COLO668 (cell line): ENCODE results near the gene DDX39A.
"Not testable (repeated sequence)": the region's sequence is repeated elsewhere in the genome, so short reads cannot be mapped to it uniquely, and the experiment has no call there.

Source experiments
- DNase-seq: peaks from one replicate; lab custom pipeline; 2025; ENCODE audit not compliant: unreplicated experiment; lab: John Stamatoyannopoulos, UW

Gene DDX39A

DNA sequence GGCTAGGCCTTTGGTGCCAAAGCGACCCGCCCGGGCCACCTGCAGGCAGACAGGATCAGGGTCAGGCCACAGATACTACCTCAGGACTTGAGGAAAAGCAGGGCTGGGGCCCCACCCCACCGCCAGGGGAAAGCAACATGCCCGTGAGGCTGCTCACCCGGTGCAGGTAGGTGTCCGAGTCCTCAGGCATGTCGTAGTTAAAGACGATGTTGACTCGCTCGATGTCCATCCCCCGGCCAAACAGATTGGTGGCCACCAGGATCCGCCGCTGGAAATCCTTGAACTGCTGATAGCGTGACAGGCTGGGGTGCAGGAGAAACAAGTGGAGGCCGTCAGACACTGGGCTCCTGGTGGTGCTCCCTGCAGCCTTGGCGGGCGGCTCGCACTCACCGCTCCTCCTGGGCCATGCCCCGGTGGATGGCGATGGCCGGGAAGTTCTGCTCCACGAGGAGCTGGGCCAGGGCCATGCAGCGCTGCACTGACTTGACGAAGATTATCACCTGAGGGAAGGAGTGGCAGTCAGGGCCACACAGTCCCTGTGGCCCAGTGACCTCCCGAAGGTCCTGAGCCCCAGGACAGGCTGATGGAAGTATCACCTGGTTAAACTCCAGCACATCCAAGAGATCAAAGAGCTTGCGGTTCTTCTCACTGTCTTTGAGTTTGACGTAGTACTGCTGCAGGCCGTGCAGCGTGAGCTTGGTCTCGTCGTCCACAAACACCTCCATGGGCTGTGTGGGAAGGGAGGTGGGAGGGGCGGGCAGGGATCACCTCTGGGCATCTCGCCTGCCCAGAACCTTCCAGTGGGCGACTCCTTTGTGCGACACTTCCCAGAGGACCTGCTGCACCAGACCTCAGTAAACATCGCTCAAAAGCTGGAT lies 9.8 kb downstream of the DDX39A start:
- no peak for DNase-seq

DNA sequence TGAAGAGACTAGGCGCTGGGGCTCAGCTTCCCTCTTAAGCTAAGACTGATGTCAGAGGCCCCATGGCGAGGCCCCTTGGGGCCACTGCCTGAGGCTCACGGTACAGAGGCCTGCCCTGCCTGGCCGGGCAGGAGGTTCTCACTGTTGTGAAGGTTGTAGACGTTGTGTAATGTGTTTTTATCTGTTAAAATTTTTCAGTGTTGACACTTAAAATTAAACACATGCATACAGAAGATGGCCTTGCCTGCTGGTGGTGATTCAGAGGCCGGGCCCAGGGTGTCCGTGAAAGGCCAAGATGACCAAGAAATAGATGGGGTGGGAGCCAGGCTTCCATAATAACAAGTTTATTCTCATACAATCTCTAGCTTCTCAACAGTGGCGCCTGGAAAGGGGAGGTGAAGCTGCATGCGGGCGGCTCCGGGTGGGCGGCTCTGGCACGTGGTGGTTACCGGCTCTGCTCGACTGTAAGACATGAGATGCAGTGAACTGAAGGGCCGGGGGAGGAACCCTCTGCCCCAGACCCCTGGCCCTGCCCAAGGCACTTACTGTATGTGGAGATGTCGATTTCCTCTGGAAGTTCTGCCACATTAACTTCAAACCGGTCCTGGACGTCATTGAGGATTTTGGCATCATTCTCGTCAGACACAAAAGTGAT lies 10.5 kb downstream of the DDX39A start:
- DNase-seq, result no peak

GRCh38 chr19:14407605-14408484 lies 11.3 kb downstream of the DDX39A start:
- DNase-seq, result no peak

DNA sequence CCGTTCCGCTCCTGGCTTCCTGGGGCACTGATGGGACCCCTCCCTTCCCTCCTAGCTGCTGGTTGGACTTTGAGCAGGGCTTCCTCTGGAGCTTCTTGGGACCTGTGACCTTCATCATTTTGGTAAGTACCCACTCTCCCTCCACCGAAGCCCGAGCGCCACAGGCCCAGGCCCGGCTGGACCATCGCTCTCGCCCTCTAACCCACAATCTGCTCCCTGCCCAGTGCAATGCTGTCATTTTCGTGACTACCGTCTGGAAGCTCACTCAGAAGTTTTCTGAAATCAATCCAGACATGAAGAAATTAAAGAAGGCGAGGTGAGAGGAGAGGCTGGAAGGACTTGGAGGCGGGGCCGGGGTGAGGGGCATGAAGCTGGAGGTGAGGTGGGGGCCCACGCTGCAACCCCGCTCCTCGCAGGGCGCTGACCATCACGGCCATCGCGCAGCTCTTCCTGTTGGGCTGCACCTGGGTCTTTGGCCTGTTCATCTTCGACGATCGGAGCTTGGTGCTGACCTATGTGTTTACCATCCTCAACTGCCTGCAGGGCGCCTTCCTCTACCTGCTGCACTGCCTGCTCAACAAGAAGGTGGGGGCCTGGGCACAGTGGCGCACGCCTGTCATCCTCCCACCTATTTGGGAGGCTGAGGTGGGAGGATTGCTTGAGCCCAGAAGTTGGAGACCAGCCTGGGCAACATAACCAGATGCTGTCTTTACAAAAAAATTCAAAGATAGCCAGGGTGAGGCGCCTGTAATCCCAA lies 12.3 kb downstream of the DDX39A start:
- no peak for DNase-seq

- DNase-seq, result peak; percentile 74
Measured at GRCh38 chr19:14405758-14406644, 13.1 kb downstream of the DDX39A start.

- DNase-seq, result no peak
Measured at GRCh38 chr19:14405380-14405757, 13.8 kb downstream of the DDX39A start.

GRCh38 chr19:14404312-14404711 lies 14.8 kb downstream of the DDX39A start:
- DNase-seq, result peak; percentile 59

GRCh38 chr19:14403145-14403930 lies 15.8 kb downstream of the DDX39A start:
- DNase-seq, result not testable (repeated sequence)

DNA sequence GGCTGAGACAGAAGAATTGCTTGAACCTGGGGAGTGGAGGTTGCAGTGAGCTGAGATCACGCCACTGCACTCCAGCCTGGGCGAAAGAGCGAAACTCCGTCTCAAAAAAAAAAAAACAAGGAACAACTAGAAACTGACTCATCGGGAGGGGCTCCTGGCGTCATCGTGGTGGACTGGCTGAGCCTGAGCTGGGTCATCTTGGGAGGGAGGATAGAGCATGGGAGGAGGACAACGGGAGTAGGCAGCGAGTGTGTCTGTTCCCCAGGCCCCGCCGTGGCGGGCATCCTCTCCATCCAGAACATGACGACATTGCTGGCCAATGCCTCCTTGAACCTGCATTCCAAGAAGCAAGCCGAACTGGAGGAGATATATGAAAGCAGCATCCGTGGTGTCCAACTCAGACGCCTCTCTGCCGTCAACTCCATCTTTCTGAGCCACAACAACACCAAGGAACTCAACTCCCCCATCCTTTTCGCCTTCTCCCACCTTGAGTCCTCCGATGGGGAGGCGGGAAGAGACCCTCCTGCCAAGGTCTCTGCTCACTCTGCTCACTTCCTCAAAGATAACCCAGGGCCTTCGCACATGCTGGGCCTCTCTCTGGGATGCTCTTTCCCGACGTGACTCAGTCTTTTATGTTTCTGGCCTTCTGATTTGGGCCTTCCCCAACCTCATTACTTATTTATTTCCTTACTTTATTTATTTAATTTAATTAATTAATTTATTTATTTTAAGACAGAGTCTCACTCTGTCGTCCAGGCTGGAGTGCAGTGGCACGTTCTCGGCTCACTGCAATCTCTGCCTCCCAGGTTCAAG lies 16.6 kb downstream of the DDX39A start:
- DNase-seq, result no peak

- no peak for DNase-seq
Measured at GRCh38 chr19:14401468-14402195, 17.5 kb downstream of the DDX39A start.

- no peak for DNase-seq
Measured at GRCh38 chr19:14400951-14401431, 18.1 kb downstream of the DDX39A start.

GRCh38 chr19:14397168-14397567 lies 22.0 kb downstream of the DDX39A start:
- not testable (repeated sequence) for DNase-seq

GRCh38 chr19:14396730-14397129 lies 22.4 kb downstream of the DDX39A start:
- DNase-seq, result not testable (repeated sequence)

GRCh38 chr19:14395710-14396336 lies 23.3 kb downstream of the DDX39A start:
- no peak for DNase-seq

- no peak for DNase-seq
Measured at GRCh38 chr19:14395262-14395661, 23.9 kb downstream of the DDX39A start.

- no peak for DNase-seq
Measured at GRCh38 chr19:14394167-14394566, 25.0 kb downstream of the DDX39A start.

DNA sequence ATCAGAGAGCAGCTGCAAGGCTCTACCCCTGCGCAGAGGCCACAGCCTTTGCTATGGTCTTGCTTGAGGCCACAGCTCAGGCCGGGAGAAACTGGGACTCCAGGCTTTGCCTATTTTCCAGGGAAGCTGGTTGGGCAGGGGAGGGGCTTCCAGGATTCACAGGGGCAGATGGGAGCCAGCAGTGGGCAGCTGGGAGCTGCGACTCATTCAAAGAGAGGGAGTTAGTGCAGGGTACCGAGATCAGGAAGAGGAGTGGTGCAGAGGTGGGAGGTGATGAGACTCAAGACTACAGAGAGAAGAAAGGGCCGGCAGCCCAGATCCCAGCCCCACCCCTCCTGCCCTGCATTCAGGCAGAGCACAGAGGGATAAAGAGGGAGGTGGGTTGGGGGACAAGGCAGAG lies 25.8 kb downstream of the DDX39A start:
- no peak for DNase-seq
